HepG2 (cell line): ENCODE data around the gene UXS1. TPM values are rescaled to one million over a fixed set of nuclear protein-coding genes. Genes with fewer than 3 reads are reported as not detected.

Experiments
- HOXA3 ChIP-seq: sonication (generic); formaldehyde crosslinking; IDR thresholded peaks from 2 replicates; pipeline ENCODE4 v1.5.0; 2020; ENCODE audit warnings: missing genetic modification reagents
- HOXA5 ChIP-seq: sonication (generic); formaldehyde crosslinking; IDR thresholded peaks from 2 replicates; pipeline ENCODE4 v1.4.0; 2020; ENCODE audit warnings: missing genetic modification reagents
- SALL1 ChIP-seq: sonication (generic); formaldehyde crosslinking; IDR thresholded peaks from 2 replicates; pipeline ENCODE4 v1.8.0; 2022; ENCODE audit warnings: mild to moderate bottlenecking, missing genetic modification reagents
- TGIF2 ChIP-seq: IDR thresholded peaks from 2 replicates; pipeline ENCODE4 v1.6.1; 2016; ENCODE audit warnings: control low read depth, missing compliant biosample characterization
- ZNF572 ChIP-seq: sonication (generic); formaldehyde crosslinking; IDR thresholded peaks from 2 replicates; pipeline ENCODE4 v1.5.1; 2020; ENCODE audit warnings: mild to moderate bottlenecking, missing genetic modification reagents
- polyA plus RNA-seq, 8 experiments: library from polyadenylated mRNA; depleted of rRNA in 3 of 8; stranded (reverse) in 7 of 8; unstranded in 1 of 8; fragments of >200 nt; fragmentation: Illumina TruSeq in 4 of 8; extraction: Trizol in 4 of 8; gene quantifications; 2 replicates each; pipeline versions ENCODE4 v1.2.1 to v1.2.3, GENCODE V29; 2011 to 2016; ENCODE audit warnings: low read depth in 4 of 8, missing spikeins in 1 of 8, mixed read lengths in 1 of 8; ENCODE audit not compliant: insufficient read depth in 1 of 8
- total RNA-seq, 5 experiments: library from RNA; depleted of rRNA; stranded (reverse); fragments of >200 nt; fragmentation: Illumina TruSeq; extraction: Trizol; gene quantifications; 2 replicates each; pipeline ENCODE4 v1.2.3, GENCODE V29; 2016; ENCODE audit warnings: low read depth in 1 of 5
- TF ChIP-seq, protein P1 (sequence below): sonication (generic); formaldehyde crosslinking; IDR thresholded peaks from 2 replicates; pipeline ENCODE4 v1.8.0; 2022; ENCODE audit warnings: mild to moderate bottlenecking, missing genetic modification reagents, borderline replicate concordance
- TF ChIP-seq, protein P2 (sequence below): sonication (generic); formaldehyde crosslinking; conservative IDR thresholded peaks from 2 replicates; pipeline ENCODE4 v1.5.0; 2020; ENCODE audit warnings: missing genetic modification reagents
- TF ChIP-seq, protein P3 (sequence below): IDR thresholded peaks from 2 replicates; pipeline ENCODE4 v1.6.1; 2018; ENCODE audit warnings: missing genetic modification reagents
- TF ChIP-seq, protein P4 (sequence below): sonication (generic); formaldehyde crosslinking; IDR thresholded peaks from 2 replicates; pipeline ENCODE4 v1.4.0; 2020; ENCODE audit warnings: missing genetic modification reagents
- TF ChIP-seq, protein P5 (sequence below): sonication (generic); formaldehyde crosslinking; IDR thresholded peaks from 2 replicates; pipeline ENCODE4 v1.4.0; 2020; ENCODE audit warnings: missing genetic modification reagents, borderline replicate concordance
- TF ChIP-seq, protein P6 (sequence below): sonication (generic); formaldehyde crosslinking; IDR thresholded peaks from 2 replicates; pipeline ENCODE4 v1.5.1; 2020; ENCODE audit warnings: mild to moderate bottlenecking, missing genetic modification reagents, borderline replicate concordance
- TF ChIP-seq, protein P7 (sequence below): IDR thresholded peaks from 2 replicates; pipeline ENCODE4 v1.6.1; 2016; ENCODE audit warnings: mild to moderate bottlenecking

Gene UXS1
- total and polyA plus RNA-seq, 2 of the 13 experiments (the other 11 are each of a cell fraction or from before 2014, with no cell fraction given) = 53.3 to 110 TPM

DNA sequence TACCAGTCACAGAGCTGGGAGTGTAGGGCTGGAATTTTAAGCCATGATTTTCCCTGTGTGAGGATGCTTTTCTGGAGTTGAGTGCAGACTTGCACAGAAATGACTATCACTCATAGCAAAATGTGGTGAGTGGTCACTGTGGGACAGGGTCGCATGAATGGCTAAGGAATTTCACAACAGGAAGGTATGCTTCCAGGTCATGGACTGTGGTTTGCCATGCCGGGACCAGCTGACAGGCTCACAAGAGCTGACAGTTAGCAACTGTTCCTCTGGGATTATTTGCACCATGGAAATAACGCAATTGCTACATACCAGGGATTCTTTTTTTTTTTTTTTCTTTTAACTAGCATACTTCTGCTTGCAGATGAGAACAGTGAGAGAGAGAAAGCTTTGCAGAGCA lies 3.8 kb upstream of the UXS1 start (continued):
- TF ChIP-seq, protein P1, sequence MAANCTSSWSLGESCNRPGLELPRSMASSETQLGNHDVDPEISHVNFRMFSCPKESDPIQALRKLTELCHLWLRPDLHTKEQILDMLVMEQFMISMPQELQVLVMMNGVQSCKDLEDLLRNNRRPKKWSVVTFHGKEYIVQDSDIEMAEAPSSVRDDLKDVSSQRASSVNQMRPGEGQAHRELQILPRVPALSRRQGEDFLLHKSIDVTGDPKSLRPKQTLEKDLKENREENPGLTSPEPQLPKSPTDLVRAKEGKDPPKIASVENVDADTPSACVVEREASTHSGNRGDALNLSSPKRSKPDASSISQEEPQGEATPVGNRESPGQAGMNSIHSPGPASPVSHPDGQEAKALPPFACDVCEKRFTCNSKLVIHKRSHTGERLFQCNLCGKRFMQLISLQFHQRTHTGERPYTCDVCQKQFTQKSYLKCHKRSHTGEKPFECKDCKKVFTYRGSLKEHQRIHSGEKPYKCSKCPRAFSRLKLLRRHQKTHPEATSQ (CRISPR knock-in tag) = no peak
- TF ChIP-seq, protein P2, sequence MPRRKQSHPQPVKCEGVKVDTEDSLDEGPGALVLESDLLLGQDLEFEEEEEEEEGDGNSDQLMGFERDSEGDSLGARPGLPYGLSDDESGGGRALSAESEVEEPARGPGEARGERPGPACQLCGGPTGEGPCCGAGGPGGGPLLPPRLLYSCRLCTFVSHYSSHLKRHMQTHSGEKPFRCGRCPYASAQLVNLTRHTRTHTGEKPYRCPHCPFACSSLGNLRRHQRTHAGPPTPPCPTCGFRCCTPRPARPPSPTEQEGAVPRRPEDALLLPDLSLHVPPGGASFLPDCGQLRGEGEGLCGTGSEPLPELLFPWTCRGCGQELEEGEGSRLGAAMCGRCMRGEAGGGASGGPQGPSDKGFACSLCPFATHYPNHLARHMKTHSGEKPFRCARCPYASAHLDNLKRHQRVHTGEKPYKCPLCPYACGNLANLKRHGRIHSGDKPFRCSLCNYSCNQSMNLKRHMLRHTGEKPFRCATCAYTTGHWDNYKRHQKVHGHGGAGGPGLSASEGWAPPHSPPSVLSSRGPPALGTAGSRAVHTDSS (CRISPR knock-in tag) = no peak
- TF ChIP-seq, protein P3, sequence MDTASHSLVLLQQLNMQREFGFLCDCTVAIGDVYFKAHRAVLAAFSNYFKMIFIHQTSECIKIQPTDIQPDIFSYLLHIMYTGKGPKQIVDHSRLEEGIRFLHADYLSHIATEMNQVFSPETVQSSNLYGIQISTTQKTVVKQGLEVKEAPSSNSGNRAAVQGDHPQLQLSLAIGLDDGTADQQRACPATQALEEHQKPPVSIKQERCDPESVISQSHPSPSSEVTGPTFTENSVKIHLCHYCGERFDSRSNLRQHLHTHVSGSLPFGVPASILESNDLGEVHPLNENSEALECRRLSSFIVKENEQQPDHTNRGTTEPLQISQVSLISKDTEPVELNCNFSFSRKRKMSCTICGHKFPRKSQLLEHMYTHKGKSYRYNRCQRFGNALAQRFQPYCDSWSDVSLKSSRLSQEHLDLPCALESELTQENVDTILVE (CRISPR knock-in tag) = 0 out of 2 replicates have a peak, but pooled peaks have one; percentile 25
- TF ChIP-seq, protein P4, sequence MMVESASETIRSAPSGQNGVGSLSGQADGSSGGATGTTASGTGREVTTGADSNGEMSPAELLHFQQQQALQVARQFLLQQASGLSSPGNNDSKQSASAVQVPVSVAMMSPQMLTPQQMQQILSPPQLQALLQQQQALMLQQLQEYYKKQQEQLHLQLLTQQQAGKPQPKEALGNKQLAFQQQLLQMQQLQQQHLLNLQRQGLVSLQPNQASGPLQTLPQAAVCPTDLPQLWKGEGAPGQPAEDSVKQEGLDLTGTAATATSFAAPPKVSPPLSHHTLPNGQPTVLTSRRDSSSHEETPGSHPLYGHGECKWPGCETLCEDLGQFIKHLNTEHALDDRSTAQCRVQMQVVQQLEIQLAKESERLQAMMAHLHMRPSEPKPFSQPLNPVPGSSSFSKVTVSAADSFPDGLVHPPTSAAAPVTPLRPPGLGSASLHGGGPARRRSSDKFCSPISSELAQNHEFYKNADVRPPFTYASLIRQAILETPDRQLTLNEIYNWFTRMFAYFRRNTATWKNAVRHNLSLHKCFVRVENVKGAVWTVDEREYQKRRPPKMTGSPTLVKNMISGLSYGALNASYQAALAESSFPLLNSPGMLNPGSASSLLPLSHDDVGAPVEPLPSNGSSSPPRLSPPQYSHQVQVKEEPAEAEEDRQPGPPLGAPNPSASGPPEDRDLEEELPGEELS (CRISPR knock-in tag) = 0 out of 2 replicates have a peak, but pooled peaks have one; percentile 23
- TF ChIP-seq SALL1 (CRISPR knock-in tag) (peak; percentile 81), HOXA5 (CRISPR knock-in tag) (no peak), ZNF572 (CRISPR knock-in tag) (no peak), TGIF2 (peak; percentile 96), HOXA3 (CRISPR knock-in tag) (0 out of 2 replicates have a peak, but pooled peaks have one; percentile 28)
- TF ChIP-seq, protein P5, sequence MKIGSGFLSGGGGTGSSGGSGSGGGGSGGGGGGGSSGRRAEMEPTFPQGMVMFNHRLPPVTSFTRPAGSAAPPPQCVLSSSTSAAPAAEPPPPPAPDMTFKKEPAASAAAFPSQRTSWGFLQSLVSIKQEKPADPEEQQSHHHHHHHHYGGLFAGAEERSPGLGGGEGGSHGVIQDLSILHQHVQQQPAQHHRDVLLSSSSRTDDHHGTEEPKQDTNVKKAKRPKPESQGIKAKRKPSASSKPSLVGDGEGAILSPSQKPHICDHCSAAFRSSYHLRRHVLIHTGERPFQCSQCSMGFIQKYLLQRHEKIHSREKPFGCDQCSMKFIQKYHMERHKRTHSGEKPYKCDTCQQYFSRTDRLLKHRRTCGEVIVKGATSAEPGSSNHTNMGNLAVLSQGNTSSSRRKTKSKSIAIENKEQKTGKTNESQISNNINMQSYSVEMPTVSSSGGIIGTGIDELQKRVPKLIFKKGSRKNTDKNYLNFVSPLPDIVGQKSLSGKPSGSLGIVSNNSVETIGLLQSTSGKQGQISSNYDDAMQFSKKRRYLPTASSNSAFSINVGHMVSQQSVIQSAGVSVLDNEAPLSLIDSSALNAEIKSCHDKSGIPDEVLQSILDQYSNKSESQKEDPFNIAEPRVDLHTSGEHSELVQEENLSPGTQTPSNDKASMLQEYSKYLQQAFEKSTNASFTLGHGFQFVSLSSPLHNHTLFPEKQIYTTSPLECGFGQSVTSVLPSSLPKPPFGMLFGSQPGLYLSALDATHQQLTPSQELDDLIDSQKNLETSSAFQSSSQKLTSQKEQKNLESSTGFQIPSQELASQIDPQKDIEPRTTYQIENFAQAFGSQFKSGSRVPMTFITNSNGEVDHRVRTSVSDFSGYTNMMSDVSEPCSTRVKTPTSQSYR = 0 out of 2 replicates have a peak, but pooled peaks have one; percentile 17
- TF ChIP-seq, protein P6, sequence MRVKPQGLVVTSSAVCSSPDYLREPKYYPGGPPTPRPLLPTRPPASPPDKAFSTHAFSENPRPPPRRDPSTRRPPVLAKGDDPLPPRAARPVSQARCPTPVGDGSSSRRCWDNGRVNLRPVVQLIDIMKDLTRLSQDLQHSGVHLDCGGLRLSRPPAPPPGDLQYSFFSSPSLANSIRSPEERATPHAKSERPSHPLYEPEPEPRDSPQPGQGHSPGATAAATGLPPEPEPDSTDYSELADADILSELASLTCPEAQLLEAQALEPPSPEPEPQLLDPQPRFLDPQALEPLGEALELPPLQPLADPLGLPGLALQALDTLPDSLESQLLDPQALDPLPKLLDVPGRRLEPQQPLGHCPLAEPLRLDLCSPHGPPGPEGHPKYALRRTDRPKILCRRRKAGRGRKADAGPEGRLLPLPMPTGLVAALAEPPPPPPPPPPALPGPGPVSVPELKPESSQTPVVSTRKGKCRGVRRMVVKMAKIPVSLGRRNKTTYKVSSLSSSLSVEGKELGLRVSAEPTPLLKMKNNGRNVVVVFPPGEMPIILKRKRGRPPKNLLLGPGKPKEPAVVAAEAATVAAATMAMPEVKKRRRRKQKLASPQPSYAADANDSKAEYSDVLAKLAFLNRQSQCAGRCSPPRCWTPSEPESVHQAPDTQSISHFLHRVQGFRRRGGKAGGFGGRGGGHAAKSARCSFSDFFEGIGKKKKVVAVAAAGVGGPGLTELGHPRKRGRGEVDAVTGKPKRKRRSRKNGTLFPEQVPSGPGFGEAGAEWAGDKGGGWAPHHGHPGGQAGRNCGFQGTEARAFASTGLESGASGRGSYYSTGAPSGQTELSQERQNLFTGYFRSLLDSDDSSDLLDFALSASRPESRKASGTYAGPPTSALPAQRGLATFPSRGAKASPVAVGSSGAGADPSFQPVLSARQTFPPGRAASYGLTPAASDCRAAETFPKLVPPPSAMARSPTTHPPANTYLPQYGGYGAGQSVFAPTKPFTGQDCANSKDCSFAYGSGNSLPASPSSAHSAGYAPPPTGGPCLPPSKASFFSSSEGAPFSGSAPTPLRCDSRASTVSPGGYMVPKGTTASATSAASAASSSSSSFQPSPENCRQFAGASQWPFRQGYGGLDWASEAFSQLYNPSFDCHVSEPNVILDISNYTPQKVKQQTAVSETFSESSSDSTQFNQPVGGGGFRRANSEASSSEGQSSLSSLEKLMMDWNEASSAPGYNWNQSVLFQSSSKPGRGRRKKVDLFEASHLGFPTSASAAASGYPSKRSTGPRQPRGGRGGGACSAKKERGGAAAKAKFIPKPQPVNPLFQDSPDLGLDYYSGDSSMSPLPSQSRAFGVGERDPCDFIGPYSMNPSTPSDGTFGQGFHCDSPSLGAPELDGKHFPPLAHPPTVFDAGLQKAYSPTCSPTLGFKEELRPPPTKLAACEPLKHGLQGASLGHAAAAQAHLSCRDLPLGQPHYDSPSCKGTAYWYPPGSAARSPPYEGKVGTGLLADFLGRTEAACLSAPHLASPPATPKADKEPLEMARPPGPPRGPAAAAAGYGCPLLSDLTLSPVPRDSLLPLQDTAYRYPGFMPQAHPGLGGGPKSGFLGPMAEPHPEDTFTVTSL (CRISPR knock-in tag) = peak; percentile 50; the same call in 1 of the 2 replicates
- TF ChIP-seq, protein P7, sequence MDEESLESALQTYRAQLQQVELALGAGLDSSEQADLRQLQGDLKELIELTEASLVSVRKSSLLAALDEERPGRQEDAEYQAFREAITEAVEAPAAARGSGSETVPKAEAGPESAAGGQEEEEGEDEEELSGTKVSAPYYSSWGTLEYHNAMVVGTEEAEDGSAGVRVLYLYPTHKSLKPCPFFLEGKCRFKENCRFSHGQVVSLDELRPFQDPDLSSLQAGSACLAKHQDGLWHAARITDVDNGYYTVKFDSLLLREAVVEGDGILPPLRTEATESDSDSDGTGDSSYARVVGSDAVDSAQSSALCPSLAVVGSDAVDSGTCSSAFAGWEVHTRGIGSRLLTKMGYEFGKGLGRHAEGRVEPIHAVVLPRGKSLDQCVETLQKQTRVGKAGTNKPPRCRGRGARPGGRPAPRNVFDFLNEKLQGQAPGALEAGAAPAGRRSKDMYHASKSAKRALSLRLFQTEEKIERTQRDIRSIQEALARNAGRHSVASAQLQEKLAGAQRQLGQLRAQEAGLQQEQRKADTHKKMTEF (CRISPR knock-in tag) = peak; percentile 73
